Epithelial cell of esophagus (primary cell): ENCODE data around the gene DGKG.

ENCODE experiments used
- DNase-seq: peaks from one replicate; pipeline ENCODE4 v3.0.0; 2010; ENCODE audit warnings: low read depth
- H3K4me3 ChIP-seq: 2 replicates; pipeline ENCODE4 v1.5.1; 2011; ENCODE audit warnings: mild to moderate bottlenecking, low read length, control low read depth
- TF ChIP-seq, protein P1 (sequence below): IDR thresholded peaks from 2 replicates; pipeline ENCODE4 v1.5.1; 2011; ENCODE audit warnings: low read depth, mild to moderate bottlenecking, low read length, control low read depth, inconsistent platforms; ENCODE audit not compliant: insufficient read depth; ENCODE audit errors: missing control alignments

DGKG gene

DNA sequence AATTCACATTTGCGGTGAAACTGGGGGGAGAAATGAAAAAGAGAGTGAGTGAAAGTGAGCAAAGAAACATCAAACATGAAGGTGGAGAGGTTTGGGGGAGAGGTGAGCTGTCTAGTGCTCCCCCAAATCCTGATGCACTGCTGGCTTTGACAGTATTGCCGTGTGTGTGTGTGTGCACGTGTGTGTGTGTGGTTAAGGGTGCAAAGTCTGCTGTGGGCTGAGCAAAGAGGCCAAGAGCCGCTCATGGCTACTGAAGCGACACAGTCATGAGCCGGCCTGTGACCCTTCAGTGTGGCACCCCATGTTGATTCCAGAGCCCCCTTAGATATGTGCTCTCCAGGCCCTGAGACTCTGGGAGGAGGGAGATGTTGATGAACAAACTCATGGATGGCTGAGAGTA, 94.3 kb downstream of the DGKG start:
- DNase-seq, result no peak
- no peak overlapping the region for H3K4me3 ChIP-seq
- TF ChIP-seq, protein P1, sequence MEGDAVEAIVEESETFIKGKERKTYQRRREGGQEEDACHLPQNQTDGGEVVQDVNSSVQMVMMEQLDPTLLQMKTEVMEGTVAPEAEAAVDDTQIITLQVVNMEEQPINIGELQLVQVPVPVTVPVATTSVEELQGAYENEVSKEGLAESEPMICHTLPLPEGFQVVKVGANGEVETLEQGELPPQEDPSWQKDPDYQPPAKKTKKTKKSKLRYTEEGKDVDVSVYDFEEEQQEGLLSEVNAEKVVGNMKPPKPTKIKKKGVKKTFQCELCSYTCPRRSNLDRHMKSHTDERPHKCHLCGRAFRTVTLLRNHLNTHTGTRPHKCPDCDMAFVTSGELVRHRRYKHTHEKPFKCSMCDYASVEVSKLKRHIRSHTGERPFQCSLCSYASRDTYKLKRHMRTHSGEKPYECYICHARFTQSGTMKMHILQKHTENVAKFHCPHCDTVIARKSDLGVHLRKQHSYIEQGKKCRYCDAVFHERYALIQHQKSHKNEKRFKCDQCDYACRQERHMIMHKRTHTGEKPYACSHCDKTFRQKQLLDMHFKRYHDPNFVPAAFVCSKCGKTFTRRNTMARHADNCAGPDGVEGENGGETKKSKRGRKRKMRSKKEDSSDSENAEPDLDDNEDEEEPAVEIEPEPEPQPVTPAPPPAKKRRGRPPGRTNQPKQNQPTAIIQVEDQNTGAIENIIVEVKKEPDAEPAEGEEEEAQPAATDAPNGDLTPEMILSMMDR, result no peak

DNA sequence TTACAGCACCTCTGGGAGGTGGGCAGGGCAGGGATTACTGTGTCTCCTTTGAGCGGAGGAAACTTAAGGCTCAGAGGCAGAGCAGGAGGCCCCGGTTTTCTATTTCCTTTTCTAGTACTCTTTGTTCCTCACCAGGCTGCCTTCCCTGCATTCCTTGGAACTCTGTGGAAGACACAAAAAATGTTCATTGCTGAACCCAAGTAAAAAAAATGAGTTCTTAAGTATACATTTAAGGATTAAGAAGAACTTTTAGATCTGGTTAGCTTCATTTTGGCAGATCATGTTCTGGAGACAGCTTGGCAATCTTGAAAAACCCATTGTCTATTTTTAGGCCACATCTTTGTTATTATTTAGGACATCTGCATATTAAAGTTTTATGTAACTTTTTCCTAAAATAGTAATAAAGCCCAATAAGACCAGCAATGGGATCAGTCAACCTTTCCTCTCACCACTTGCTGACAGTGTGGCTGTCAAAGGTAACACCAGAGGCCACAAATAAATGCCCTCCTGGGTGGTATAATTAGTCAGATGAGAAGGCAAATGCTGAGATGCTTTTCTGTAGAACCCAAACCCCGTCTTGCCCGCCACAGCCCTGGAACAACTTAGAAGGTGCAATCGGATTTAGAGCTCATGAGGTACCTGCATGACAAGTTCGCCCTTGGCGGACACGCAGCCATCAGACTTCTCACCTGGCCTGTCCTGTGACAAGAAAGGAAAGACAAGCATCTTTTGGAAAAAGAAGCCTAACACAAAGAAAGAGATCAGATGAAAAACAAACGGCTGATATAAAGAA, 97.2 kb downstream of the DGKG start:
- H3K4me3 ChIP-seq, result no peak overlapping the region
- TF ChIP-seq, protein P1, result no peak
- no peak for DNase-seq

DNA sequence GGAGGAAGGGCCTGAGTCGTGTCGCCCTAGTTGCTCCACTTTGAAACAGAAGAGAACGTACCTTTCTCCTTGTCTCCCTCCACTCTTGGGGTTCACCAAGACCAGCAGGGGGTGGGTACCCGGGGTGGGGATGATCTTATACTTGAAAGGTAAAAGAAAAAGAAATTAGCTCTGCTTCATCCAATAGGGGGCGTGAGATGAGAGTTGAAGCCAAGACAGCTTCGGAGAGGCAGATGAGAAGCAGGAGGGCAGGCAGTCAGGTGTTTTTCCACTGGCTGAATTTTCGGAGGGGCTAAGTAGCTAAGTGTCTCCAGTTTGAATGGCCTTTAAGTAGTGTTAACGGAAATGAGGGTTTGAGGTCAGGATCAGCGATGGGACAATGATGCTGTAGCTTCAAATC, 100.4 kb downstream of the DGKG start:
- TF ChIP-seq, protein P1, result no peak
- DNase-seq, result no peak

DNA sequence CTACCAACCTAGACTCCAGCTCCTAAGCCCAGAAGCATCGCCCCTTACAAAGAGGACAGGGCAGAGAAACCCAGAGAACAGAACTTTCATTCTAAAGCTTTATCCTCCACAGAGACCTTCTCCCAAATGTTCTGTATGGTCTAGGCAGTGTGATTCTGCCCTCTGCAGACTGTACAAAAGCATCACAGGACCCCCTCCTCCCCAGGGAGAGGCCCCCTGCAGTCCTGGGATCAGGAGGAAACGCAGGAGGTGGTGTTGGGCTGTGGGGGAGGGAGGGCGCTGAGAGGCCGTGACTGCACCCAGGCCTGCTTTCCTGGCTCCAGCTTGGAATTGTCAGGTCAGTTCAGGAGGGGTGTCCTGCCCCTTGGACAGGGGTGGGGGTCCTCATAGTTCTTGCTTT, 101.3 kb downstream of the DGKG start:
- TF ChIP-seq, protein P1, result no peak
- H3K4me3 ChIP-seq, result no peak overlapping the region
- DNase-seq, result no peak

More for the DNA sequence above, 100.4 kb downstream of the DGKG start:
- no peak overlapping the region for H3K4me3 ChIP-seq

DNA sequence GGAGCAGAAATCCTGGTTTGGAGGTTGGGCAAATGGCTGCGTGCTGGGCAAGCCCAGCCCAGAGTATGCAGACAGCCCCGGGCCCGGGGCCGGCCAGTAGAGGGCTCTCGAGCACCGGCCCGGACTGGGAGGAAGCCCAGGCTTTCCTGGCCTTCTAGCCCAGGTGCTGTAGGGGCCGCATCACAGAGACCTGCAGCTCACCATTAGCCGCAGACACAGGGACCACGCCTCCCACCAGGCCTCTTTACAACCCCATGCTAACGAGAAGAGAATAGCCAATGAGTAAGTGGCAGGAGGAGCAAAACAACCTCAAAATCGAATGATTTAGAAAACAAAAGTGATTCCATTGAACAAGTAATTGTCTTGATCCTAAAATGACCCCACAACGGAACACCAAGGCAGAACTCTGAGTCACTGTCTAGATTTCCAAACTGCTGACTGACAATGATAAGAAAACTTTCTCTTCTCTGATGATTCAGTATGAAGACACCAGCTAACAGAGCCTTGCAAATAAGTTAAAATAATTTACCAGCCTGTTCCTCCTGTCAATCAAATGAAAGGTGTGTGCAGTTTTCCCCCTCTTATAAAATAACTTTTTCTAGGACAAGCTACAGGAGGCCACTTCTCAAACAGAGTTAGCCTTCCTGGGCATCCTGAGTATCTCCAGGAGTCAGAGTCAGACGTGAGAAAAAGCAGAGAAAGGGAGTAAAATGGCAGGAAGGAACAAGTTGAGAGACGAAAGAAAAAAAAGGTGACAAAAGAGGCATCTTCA, 102.2 kb downstream of the DGKG start:
- H3K4me3 ChIP-seq, result no peak overlapping the region
- TF ChIP-seq, protein P1, result peak; percentile 73
- DNase-seq, result peak; percentile 83

DNA sequence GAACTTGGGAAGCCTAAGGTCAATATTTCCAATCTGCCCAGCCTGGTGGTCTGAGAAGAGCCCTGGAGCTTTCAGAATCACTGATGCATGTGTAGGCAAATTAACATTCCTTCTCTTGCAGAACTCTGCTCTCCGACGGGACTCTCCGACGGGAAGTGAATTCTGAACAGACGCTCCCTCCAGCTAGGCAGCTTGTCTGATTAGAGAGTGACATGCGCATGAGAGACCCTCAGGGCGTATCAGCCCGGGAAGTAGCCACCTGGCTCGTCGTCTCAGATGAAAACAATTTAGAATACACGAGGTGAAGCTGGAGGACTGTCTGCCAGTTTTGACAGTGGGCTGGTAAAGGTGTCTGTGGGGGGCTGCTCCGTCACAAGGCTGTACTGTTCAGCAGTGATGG, 103.1 kb downstream of the DGKG start:
- H3K4me3 ChIP-seq, result no peak overlapping the region
- no peak for DNase-seq
- TF ChIP-seq, protein P1, result no peak
